BJ (cell line): ENCODE data around the gene RABGAP1L. TPM values are rescaled to one million over a fixed set of nuclear protein-coding genes. Genes with fewer than 3 reads are reported as not detected.

Experiments used
- CTCF ChIA-PET: fragments of 350-600 bp; formaldehyde crosslinking; extraction: SDS; loops from one replicate; lab custom pipeline; 2021; ENCODE audit warnings: antibody characterized with exemption, inconsistent platforms; lab: Yijun Ruan, JAX
- POLR2A ChIA-PET: fragments of 300-600 bp; sonication (Branson Sonifier 250); formaldehyde crosslinking; extraction: SDS; loops from one replicate; lab custom pipeline; 2021; ENCODE audit warnings: antibody characterized with exemption; lab: Charles Lee
- DNase-seq: peaks from one replicate; pipeline ENCODE4 v3.0.0-alpha.2; 2011; ENCODE audit warnings: low read depth
- H3K27me3 ChIP-seq: 2 replicates; pipeline ENCODE4 v1.6.0; 2011; ENCODE audit warnings: low read length; ENCODE audit not compliant: control insufficient read depth, insufficient read depth
- H3K36me3 ChIP-seq: 2 replicates; pipeline ENCODE4 v1.5.1; 2011; ENCODE audit warnings: low read length; ENCODE audit not compliant: control insufficient read depth, insufficient read depth
- H3K4me3 ChIP-seq: 2 replicates; pipeline ENCODE4 v1.5.1; 2011; ENCODE audit warnings: low read depth, mild to moderate bottlenecking, control low read depth, low read length
- CTCF ChIP-seq: IDR thresholded peaks from 2 replicates; pipeline ENCODE4 v1.5.1; 2011; ENCODE audit warnings: low read depth, mild to moderate bottlenecking, control low read depth, inconsistent platforms, low read length, moderate library complexity; ENCODE audit not compliant: insufficient read depth
- polyA plus RNA-seq: library from polyadenylated mRNA; depleted of rRNA; stranded (reverse); fragments of >200 nt; gene quantifications from 2 replicates; pipeline ENCODE4 v1.2.3, GENCODE V29; 2011

Gene RABGAP1L
- polyA plus RNA-seq, 1 experiment, result 15.9 TPM

DNA sequence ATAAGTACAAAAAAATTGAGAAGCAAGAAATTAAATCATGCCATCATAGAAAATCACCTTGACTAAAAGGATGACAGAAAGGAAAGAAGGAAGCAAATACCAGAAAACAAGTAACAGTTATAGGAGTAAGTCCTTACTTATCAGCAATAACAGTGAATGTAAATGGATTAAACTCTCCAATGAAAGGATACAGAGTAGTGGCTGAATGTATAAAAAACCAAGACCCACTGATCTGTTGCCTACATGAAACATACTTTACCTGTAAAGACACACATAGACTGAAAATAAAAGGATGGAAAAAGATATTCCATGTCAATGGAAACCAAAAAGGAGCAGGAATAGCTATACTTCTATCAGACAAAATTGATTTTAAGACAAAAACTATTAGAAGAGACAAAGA, 52.2 kb downstream of the RABGAP1L start:
- H3K27me3 ChIP-seq, result no peaks in the 10 kb centered on the region
- TF ChIP-seq CTCF, result no peak
- no peaks in the 10 kb centered on the region for H3K36me3 ChIP-seq
- ChIA-PET POLR2A (no interaction called here), CTCF (interaction anchor here (0.9 kb wide), 1 partner anchor 17 kb away, joined by 3 read pairs; no protein-coding TSS in a partner anchor)
- DNase-seq, result no peak
- no peak overlapping the region for H3K4me3 ChIP-seq

- H3K36me3 ChIP-seq, result no peaks in the 10 kb centered on the region
- no peak overlapping the region for H3K4me3 ChIP-seq
- ChIA-PET POLR2A (no interaction called here), CTCF (no interaction called here)
- DNase-seq, result no peak
- TF ChIP-seq CTCF, result no peak
- no peaks in the 10 kb centered on the region for H3K27me3 ChIP-seq
Observed at GRCh38 chr1:174215766-174216165, 56.4 kb downstream of the RABGAP1L start.

- no peak for TF ChIP-seq CTCF
- no peak for DNase-seq
- Histone ChIP-seq H3K4me3 (no peak overlapping the region), H3K27me3 (no peaks in the 10 kb centered on the region), H3K36me3 (no peaks in the 10 kb centered on the region)
- POLR2A ChIA-PET, result no interaction called here
- CTCF ChIA-PET, result interaction anchor here (0.7 to 2.3 kb wide), 8 partner anchors 10 to 1474 kb away, joined by 3 to 16 read pairs (median 5); no protein-coding TSS in a partner anchor
Observed at GRCh38 chr1:174217248-174217647, 57.9 kb downstream of the RABGAP1L start.

GRCh38 chr1:174217787-174218574, 58.7 kb downstream of the RABGAP1L start:
- TF ChIP-seq CTCF, result peak; percentile 67
- H3K27me3 ChIP-seq, result no peaks in the 10 kb centered on the region
- ChIA-PET CTCF (interaction anchor here (0.6 to 2.3 kb wide), 13 partner anchors 11 to 1477 kb away, joined by 3 to 16 read pairs (median 4); no protein-coding TSS in a partner anchor), POLR2A (no interaction called here)
- no peaks in the 10 kb centered on the region for H3K36me3 ChIP-seq
- no peak for DNase-seq
- no peak overlapping the region for H3K4me3 ChIP-seq

- CTCF ChIA-PET, result interaction anchor here (0.7 to 2.3 kb wide), 2 partner anchors 14 to 798 kb away, joined by 3 to 16 read pairs; no protein-coding TSS in a partner anchor
- Histone ChIP-seq H3K4me3 (no peak overlapping the region), H3K27me3 (no peaks in the 10 kb centered on the region), H3K36me3 (no peaks in the 10 kb centered on the region)
- POLR2A ChIA-PET, result no interaction called here
- DNase-seq, result no peak
- no peak for TF ChIP-seq CTCF
Observed at GRCh38 chr1:174218983-174219382, 59.7 kb downstream of the RABGAP1L start.
